ENCODE data around the gene MFNG. TPM values are rescaled to one million over a fixed set of nuclear protein-coding genes. Genes with fewer than 3 reads are reported as not detected.

MFNG gene
- total RNA-seq, 2 experiments from 2014 or later = 225 to 235 TPM

DNA sequence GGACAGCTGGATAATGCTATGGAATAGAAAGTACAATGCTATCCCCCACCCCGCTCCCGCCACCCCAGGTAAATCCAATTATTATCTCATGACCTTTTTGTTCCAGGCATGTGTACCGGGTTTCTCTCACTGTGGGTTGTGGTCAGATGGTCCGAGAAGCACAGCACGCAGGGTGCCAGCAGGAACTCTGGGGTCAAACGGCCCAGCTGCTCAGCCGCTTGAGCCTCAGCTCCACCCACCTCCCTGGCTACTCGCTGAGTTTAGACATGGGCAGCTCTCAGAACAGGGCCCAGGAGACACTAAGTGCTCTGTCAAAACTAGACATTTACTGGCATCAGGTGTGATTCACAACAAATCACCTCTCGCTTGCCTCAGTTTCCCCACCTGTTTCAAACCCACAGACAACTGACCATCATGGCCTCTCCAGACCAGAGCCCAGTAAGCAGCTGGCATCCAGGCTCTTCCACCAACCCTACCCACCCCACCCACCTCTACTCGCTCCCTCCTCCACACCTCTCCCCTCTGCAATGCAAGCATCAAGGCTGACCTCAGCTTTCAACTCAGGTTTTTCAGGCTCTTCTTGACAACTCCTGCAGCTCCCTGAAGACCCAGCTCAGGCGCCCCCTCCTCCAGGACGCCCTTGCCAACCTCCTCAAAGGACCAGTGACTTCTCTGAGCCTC is 13.0 kb upstream of the MFNG start:
- Histone ChIP-seq H4K20me1 (ENCODE audit: insufficient read depth, low read length) (no peaks in the 10 kb centered on the region), H2AFZ (ENCODE audit: low read length) (no peak overlapping the region), H3K36me3 (ENCODE audit: insufficient read depth, low read length) (no peaks in the 10 kb centered on the region), H3K4me2 (ENCODE audit: low read length) (no peak overlapping the region), H3K9me2 (ENCODE audit: insufficient read depth, low read length) (no peaks in the 10 kb centered on the region), H3K4me1 (ENCODE audit: insufficient read depth, low read length, poor library complexity, severe bottlenecking) (peaks cover 16% of the 10 kb centered on the region), H3K79me2 (ENCODE audit: insufficient read depth, low read depth, low read length) (no peaks in the 10 kb centered on the region), H3K9me3 (ENCODE audit: low read length) (no peaks in the 10 kb centered on the region), H3K4me3 (ENCODE audit: low read depth, low read length, poor library complexity, severe bottlenecking) (no peak overlapping the region), H3K27ac (ENCODE audit: low read depth, low read length, poor library complexity, severe bottlenecking) (no peak overlapping the region)
- ChIA-PET POLR2A (interaction anchor here (0.6 kb wide), 1 partner anchor 58 kb away, joined by 7 read pairs; no protein-coding TSS in a partner anchor), CTCF (ENCODE audit: unreplicated experiment) (interaction anchor here (0.6 kb wide), 1 partner anchor 26 kb away, joined by 5 read pairs; no protein-coding TSS in a partner anchor)
- DNase-seq (ENCODE audit: low spot score) = no peak
- intact Hi-C loops (cut with micrococcal nuclease; ENCODE audit: unreplicated experiment) = loop anchor here (5.0 kb wide), 1 partner anchor 37 kb away; no protein-coding TSS in a partner anchor
- no peak for TF ChIP-seq EZH2phosphoT487 (IDR thresholded peaks at IDR 0.05; ENCODE audit: borderline replicate concordance, low read depth, low read length)
- TF ChIP-seq, protein P1, sequence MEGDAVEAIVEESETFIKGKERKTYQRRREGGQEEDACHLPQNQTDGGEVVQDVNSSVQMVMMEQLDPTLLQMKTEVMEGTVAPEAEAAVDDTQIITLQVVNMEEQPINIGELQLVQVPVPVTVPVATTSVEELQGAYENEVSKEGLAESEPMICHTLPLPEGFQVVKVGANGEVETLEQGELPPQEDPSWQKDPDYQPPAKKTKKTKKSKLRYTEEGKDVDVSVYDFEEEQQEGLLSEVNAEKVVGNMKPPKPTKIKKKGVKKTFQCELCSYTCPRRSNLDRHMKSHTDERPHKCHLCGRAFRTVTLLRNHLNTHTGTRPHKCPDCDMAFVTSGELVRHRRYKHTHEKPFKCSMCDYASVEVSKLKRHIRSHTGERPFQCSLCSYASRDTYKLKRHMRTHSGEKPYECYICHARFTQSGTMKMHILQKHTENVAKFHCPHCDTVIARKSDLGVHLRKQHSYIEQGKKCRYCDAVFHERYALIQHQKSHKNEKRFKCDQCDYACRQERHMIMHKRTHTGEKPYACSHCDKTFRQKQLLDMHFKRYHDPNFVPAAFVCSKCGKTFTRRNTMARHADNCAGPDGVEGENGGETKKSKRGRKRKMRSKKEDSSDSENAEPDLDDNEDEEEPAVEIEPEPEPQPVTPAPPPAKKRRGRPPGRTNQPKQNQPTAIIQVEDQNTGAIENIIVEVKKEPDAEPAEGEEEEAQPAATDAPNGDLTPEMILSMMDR (conservative IDR thresholded peaks at IDR 0.05; ENCODE audit: low read length) = no peak
- no TSS peak for BruUV-seq (replicated peaks)

DNA sequence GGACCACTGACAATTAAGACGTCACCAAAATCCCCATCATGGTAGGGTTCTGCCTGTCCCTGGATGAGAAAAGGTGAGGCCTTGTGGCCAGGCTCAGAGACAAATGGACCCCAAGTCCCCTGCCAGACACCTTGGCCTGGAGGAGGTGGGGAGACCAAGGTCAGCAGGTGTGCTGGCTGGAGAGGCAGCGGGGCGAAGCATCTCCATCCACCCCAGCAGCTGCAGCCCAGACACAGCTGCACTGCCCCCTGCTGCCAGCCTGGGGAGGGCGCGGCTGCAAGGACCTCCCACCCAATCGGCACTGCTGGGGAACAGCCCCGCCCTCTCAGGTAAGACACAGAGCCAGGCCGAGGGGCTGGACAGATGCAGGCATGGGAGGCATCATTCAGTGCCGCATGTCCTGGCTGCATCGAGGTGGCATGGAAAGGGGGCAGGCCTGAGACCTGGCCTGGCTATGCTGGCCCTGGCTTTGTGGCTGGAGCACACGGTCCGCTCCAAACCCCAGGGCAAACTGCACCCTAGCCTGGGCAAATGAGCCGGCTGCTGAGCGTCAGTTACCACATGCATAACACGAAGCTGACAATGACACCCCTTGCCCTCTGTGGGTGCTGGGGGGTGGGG is 12.2 kb upstream of the MFNG start:
- H2AFZ ChIP-seq (ENCODE audit: low read length) = no peak overlapping the region
- intact Hi-C loops (cut with micrococcal nuclease; ENCODE audit: unreplicated experiment) = loop anchor here (1.0 to 5.0 kb wide), 2 partner anchors 26 to 36 kb away; no protein-coding TSS in a partner anchor
- TF ChIP-seq, protein P1 (conservative IDR thresholded peaks at IDR 0.05; ENCODE audit: low read length) = peak; percentile 83
- TF ChIP-seq EZH2phosphoT487 (IDR thresholded peaks at IDR 0.05; ENCODE audit: borderline replicate concordance, low read depth, low read length) = no peak
- H3K9me3 ChIP-seq (ENCODE audit: low read length) = no peaks in the 10 kb centered on the region
- no peaks in the 10 kb centered on the region for H3K79me2 ChIP-seq (ENCODE audit: insufficient read depth, low read depth, low read length)
- H3K4me2 ChIP-seq (ENCODE audit: low read length) = peak overlapping the region; percentile 7
- no peaks in the 10 kb centered on the region for H3K9me2 ChIP-seq (ENCODE audit: insufficient read depth, low read length)
- peaks cover 24% of the 10 kb centered on the region for H3K4me1 ChIP-seq (ENCODE audit: insufficient read depth, low read length, poor library complexity, severe bottlenecking)
- H4K20me1 ChIP-seq (ENCODE audit: insufficient read depth, low read length) = no peaks in the 10 kb centered on the region
- H3K4me3 ChIP-seq (ENCODE audit: low read depth, low read length, poor library complexity, severe bottlenecking) = no peak overlapping the region
- ChIA-PET CTCF (ENCODE audit: unreplicated experiment) (no interaction called here), POLR2A (interaction anchor here (1.0 kb wide), 1 partner anchor 26 kb away, joined by 3 read pairs; no protein-coding TSS in a partner anchor)
- no TSS peak for BruUV-seq (replicated peaks)
- no peaks in the 10 kb centered on the region for H3K36me3 ChIP-seq (ENCODE audit: insufficient read depth, low read length)
- DNase-seq (ENCODE audit: low spot score) = peak; percentile 88
- no peak overlapping the region for H3K27ac ChIP-seq (ENCODE audit: low read depth, low read length, poor library complexity, severe bottlenecking)
